Duodenal mucosa (tissue), 2 donors: ENCODE results near the gene SLC38A2.
"Not testable (repeated sequence)": the region's sequence is repeated elsewhere in the genome, so short reads cannot be mapped to it uniquely, and the experiment has no call there.

Source experiments
- H3K27ac ChIP-seq: one replicate; pipeline ENCODE4 v1.7.0; 2013; ENCODE audit warnings: low read depth, low read length
- H3K27me3 ChIP-seq, 2 donors: one replicate each; pipeline ENCODE4 v1.7.0; 2013; ENCODE audit warnings: low read length in 2 of 2, control low read depth in 1 of 2; ENCODE audit not compliant: insufficient read depth in 2 of 2, control insufficient read depth in 1 of 2
- H3K36me3 ChIP-seq, 2 donors: one replicate each; pipeline ENCODE4 v1.7.0; 2013; ENCODE audit warnings: low read length in 2 of 2, control low read depth in 1 of 2; ENCODE audit not compliant: insufficient read depth in 2 of 2, control insufficient read depth in 1 of 2
- H3K4me1 ChIP-seq, 2 donors: one replicate each; pipeline ENCODE4 v1.7.0; 2013; ENCODE audit warnings: low read length in 2 of 2, control low read depth in 1 of 2; ENCODE audit not compliant: insufficient read depth in 2 of 2, control insufficient read depth in 1 of 2
- H3K4me3 ChIP-seq, 2 donors: one replicate each; pipeline ENCODE4 v1.7.0; 2013; ENCODE audit warnings: low read length in 2 of 2, low read depth in 1 of 2
- H3K9ac ChIP-seq, 2 donors: one replicate each; pipeline ENCODE4 v1.7.0; 2013; ENCODE audit warnings: low read length in 2 of 2, low read depth in 1 of 2
- H3K9me3 ChIP-seq, 2 donors: one replicate each; pipeline ENCODE4 v1.7.0; 2013; ENCODE audit warnings: low read length in 2 of 2, control low read depth in 1 of 2; ENCODE audit not compliant: control insufficient read depth in 1 of 2

SLC38A2 gene

GRCh38 chr12:46332260-46332659 is 40.3 kb downstream of the SLC38A2 start:
- no peak overlapping the region for H3K27ac ChIP-seq
- no peak overlapping the region for H3K9ac ChIP-seq
- H3K36me3 ChIP-seq = no peaks in the 10 kb centered on the region
- peaks cover 0 to 8% of the 10 kb centered on the region in 2 donors for H3K9me3 ChIP-seq
- H3K27me3 ChIP-seq = no peaks in the 10 kb centered on the region
- no peak overlapping the region for H3K4me3 ChIP-seq
- H3K4me1 ChIP-seq = no peaks in the 10 kb centered on the region

- H3K4me3 ChIP-seq, H3K4me1 ChIP-seq, H3K27me3 ChIP-seq, H3K9ac ChIP-seq, H3K27ac ChIP-seq, H3K36me3 ChIP-seq: not testable (repeated sequence)
- peaks cover 6 to 18% of the 10 kb centered on the region in 2 donors for H3K9me3 ChIP-seq
Measured at GRCh38 chr12:46325075-46325474, 47.5 kb downstream of the SLC38A2 start.

- no peak overlapping the region for H3K4me3 ChIP-seq
- no peak overlapping the region for H3K27ac ChIP-seq
- H3K9ac ChIP-seq = no peak overlapping the region
- no peaks in the 10 kb centered on the region for H3K4me1 ChIP-seq
- H3K27me3 ChIP-seq = no peaks in the 10 kb centered on the region
- H3K9me3 ChIP-seq = peaks cover 6 to 16% of the 10 kb centered on the region in 2 donors
- H3K36me3 ChIP-seq = no peaks in the 10 kb centered on the region
Measured at GRCh38 chr12:46320731-46321130, 51.8 kb downstream of the SLC38A2 start.

- no peaks in the 10 kb centered on the region for H3K4me1 ChIP-seq
- H3K36me3 ChIP-seq = no peaks in the 10 kb centered on the region
- no peak overlapping the region for H3K4me3 ChIP-seq
- H3K9me3 ChIP-seq = no peaks in the 10 kb centered on the region
- no peak overlapping the region for H3K9ac ChIP-seq
- H3K27ac ChIP-seq = no peak overlapping the region
- no peaks in the 10 kb centered on the region for H3K27me3 ChIP-seq
Measured at GRCh38 chr12:46318037-46318436, 54.5 kb downstream of the SLC38A2 start.
